Measurements from ENCODE around the gene ATP6V1E1. TPM values are rescaled to one million over a fixed set of nuclear protein-coding genes. Genes with fewer than 3 reads are reported as not detected.

The ATP6V1E1 gene
- total RNA-seq, 1 donor from 2014 or later = 124 TPM

GRCh38 chr22:17634696-17635095, 6.1 kb upstream of the ATP6V1E1 start:
- DNase-seq (ENCODE audit: low read depth, low spot score) = no peak

GRCh38 chr22:17633998-17634323, 5.4 kb upstream of the ATP6V1E1 start:
- no peak for DNase-seq (ENCODE audit: low read depth, low spot score)

GRCh38 chr22:17633217-17633997, 4.9 kb upstream of the ATP6V1E1 start:
- DNase-seq (ENCODE audit: low read depth, low spot score) = no peak

GRCh38 chr22:17631076-17631565, 2.6 kb upstream of the ATP6V1E1 start:
- DNase-seq (ENCODE audit: low read depth, low spot score) = no peak

GRCh38 chr22:17629641-17630040, 1.1 kb upstream of the ATP6V1E1 start:
- no peak for DNase-seq (ENCODE audit: low read depth, low spot score)

- no peak for DNase-seq (ENCODE audit: low read depth, low spot score)
These were observed 582 bp upstream of the ATP6V1E1 start for GRCh38 chr22:17629173-17629489.

- DNase-seq (ENCODE audit: low read depth, low spot score) = no peak
These were observed 566 bp downstream of the ATP6V1E1 start for GRCh38 chr22:17627961-17628405.

GRCh38 chr22:17613280-17613679, 15.3 kb downstream of the ATP6V1E1 start:
- DNase-seq (ENCODE audit: low read depth, low spot score) = no peak

GRCh38 chr22:17612057-17612456, 16.5 kb downstream of the ATP6V1E1 start:
- no peak for DNase-seq (ENCODE audit: low read depth, low spot score)

- DNase-seq (ENCODE audit: low read depth, low spot score) = no peak
These were observed 20.5 kb downstream of the ATP6V1E1 start for GRCh38 chr22:17607891-17608521.

- DNase-seq (ENCODE audit: low read depth, low spot score) = no peak
These were observed 22.1 kb downstream of the ATP6V1E1 start for GRCh38 chr22:17606496-17606895.

GRCh38 chr22:17603668-17604067, 24.9 kb downstream of the ATP6V1E1 start:
- no peak for DNase-seq (ENCODE audit: low read depth, low spot score)

- DNase-seq (ENCODE audit: low read depth, low spot score) = no peak
These were observed 27.5 kb downstream of the ATP6V1E1 start for GRCh38 chr22:17601031-17601430.

- no peak for DNase-seq (ENCODE audit: low read depth, low spot score)
These were observed 30.2 kb downstream of the ATP6V1E1 start for GRCh38 chr22:17598318-17598717.

GRCh38 chr22:17597217-17597616, 31.3 kb downstream of the ATP6V1E1 start:
- no peak for DNase-seq (ENCODE audit: low read depth, low spot score)

- no peak for DNase-seq (ENCODE audit: low read depth, low spot score)
These were observed 32.3 kb downstream of the ATP6V1E1 start for GRCh38 chr22:17596226-17596625.

- DNase-seq (ENCODE audit: low read depth, low spot score) = no peak
These were observed 36.3 kb downstream of the ATP6V1E1 start for GRCh38 chr22:17592201-17592600.

- no peak for DNase-seq (ENCODE audit: low read depth, low spot score)
These were observed 38.0 kb downstream of the ATP6V1E1 start for GRCh38 chr22:17590586-17590985.

GRCh38 chr22:17589810-17590375, 38.7 kb downstream of the ATP6V1E1 start:
- DNase-seq (ENCODE audit: low read depth, low spot score) = no peak

- DNase-seq (ENCODE audit: low read depth, low spot score) = no peak
These were observed 39.9 kb downstream of the ATP6V1E1 start for GRCh38 chr22:17588606-17589005.

- DNase-seq (ENCODE audit: low read depth, low spot score) = no peak
These were observed 40.9 kb downstream of the ATP6V1E1 start for GRCh38 chr22:17587629-17588028.

GRCh38 chr22:17586831-17587440, 41.6 kb downstream of the ATP6V1E1 start:
- DNase-seq (ENCODE audit: low read depth, low spot score) = no peak

Data from pulmonary artery endothelial cell (primary cell).